ENCODE data around the gene GSG1L. TPM values are rescaled to one million over a fixed set of nuclear protein-coding genes. Genes with fewer than 3 reads are reported as not detected.

Gene GSG1L
- total RNA-seq, 2 experiments from 2014 or later, result not detected

DNA sequence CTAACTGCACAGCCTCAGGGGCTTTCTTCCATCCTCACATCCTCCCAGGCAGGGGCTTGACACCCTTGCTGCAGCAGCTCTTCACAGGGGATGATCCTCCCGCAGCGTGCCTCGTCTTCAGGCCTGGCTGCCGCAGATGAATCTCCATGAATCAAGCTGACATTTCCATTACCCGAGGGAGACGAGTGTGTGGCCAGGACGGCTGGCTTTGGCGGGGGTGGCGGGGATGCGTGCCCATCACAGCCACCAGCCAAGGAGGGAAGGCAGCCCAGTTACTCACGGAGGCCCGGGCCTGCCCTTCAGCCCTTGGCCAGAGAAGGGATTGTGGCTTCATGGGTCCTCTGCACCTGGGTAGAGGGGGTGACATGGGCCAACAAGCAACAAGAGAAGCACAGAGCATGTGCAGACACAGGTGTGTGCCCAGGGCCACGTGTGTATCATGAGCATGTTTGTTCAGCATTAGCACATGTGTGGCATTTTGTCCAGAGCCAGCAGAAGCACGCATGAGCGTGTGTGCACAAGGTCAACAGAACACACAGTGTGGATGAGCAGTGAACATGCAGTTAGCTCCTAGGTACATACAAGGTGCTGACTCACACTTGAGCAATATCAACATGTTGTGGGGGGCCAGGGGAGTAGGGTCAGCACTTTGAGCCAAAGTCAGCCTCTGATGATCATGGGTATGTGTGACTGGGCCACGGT is 277.1 kb downstream of the GSG1L start:
- CTCF ChIA-PET, result interaction anchor here (1.0 kb wide), 1 partner anchor 285 kb away, joined by 3 read pairs; no protein-coding TSS in a partner anchor

DNA sequence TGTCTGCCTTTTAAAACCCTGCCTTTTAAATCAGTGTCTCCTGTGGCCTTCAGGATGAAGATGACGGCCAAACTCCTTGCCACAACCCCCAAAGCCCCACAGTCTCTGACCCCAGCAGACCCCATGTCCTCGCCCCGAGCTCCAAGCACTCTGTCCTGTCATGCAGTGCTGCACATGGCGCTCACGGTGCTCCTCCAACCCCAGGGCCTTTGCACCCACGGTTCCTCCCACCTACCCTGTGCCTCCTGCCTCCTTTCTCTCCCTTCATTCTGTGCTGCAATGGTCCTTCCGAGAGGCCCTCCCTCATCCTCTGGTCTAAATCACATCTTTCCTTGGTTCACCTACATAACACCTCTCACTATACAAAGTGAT is 278.2 kb downstream of the GSG1L start:
- intact Hi-C loops (cut with micrococcal nuclease), result no loop called here
- TF ChIP-seq, protein P1, sequence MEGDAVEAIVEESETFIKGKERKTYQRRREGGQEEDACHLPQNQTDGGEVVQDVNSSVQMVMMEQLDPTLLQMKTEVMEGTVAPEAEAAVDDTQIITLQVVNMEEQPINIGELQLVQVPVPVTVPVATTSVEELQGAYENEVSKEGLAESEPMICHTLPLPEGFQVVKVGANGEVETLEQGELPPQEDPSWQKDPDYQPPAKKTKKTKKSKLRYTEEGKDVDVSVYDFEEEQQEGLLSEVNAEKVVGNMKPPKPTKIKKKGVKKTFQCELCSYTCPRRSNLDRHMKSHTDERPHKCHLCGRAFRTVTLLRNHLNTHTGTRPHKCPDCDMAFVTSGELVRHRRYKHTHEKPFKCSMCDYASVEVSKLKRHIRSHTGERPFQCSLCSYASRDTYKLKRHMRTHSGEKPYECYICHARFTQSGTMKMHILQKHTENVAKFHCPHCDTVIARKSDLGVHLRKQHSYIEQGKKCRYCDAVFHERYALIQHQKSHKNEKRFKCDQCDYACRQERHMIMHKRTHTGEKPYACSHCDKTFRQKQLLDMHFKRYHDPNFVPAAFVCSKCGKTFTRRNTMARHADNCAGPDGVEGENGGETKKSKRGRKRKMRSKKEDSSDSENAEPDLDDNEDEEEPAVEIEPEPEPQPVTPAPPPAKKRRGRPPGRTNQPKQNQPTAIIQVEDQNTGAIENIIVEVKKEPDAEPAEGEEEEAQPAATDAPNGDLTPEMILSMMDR (IDR thresholded peaks at IDR 0.05), result no peak
- Mint-ChIP-seq H3K36me3 (ENCODE audit: low read depth) (no peaks in the 10 kb centered on the region), H3K27ac (no peak overlapping the region), H3K9me3 (no peaks in the 10 kb centered on the region), H3K4me3 (no peak overlapping the region), H3K4me1 (ENCODE audit: low read depth) (no peaks in the 10 kb centered on the region), H3K27me3 (no peaks in the 10 kb centered on the region)
- ChIA-PET POLR2A (no interaction called here), CTCF (no interaction called here)
- DNase-seq (no peak), ATAC-seq (no peak)

More for the DNA sequence above, 277.1 kb downstream of the GSG1L start:
- TF ChIP-seq, protein P1 (IDR thresholded peaks at IDR 0.05), result no peak
- ATAC-seq (no peak), DNase-seq (no peak)
- intact Hi-C loops (cut with micrococcal nuclease), result no loop called here
- no peaks in the 10 kb centered on the region for H3K4me1 Mint-ChIP-seq (ENCODE audit: low read depth)
- POLR2A ChIA-PET, result no interaction called here
- no peak overlapping the region for H3K27ac Mint-ChIP-seq
- no peaks in the 10 kb centered on the region for H3K36me3 Mint-ChIP-seq (ENCODE audit: low read depth)
- H3K9me3 Mint-ChIP-seq, result no peaks in the 10 kb centered on the region
- H3K4me3 Mint-ChIP-seq, result no peak overlapping the region
- H3K27me3 Mint-ChIP-seq, result no peaks in the 10 kb centered on the region

DNA sequence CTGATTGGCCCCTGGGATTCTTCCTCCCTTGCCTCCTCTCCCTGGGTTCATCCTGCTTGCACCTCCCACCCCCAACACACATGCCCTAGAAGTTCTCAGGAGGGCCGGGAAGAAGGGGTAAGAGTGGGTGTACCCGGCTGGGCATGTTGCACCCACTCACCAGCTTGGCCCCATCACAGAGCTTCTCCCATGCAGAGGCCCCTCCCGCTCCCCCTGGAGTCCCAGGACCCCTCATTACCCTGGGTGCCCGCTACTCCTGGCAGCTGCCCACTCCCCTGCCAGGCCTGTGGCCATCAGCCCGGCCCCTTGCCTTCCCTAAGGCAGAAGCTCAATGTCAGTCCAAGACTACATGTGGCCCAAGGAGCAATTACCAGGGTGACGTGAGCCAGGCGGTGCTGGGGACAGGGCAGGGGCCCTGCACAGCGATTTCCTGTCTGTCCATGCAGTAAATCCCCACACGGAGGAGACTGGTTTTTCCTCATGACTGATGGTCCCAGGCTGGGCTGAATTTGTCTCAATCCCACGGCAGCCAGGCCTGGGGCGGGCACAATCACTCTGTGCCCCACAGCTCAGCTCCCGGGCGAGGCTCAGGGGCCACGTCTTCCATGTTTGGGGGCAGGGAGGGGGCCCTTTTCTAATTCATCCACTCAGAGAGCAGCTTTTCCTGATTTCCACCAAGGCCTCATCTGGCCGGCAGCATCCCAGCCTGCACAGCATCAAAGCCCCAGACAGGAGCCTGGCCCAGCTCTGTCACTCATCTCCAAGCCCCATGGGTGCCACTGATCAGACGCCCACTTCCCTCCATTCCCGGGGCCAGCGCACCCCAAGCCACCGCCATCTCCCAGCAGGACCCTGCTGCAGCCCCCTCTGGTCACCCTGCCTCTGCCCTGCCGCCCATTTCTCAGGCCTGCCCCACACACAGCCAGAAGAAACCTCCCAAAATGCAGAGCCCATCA is 278.9 kb downstream of the GSG1L start:
- ChIA-PET CTCF (no interaction called here), POLR2A (no interaction called here)
- intact Hi-C loops (cut with micrococcal nuclease), result no loop called here
- no peaks in the 10 kb centered on the region for H3K4me1 Mint-ChIP-seq (ENCODE audit: low read depth)
- no peaks in the 10 kb centered on the region for H3K9me3 Mint-ChIP-seq
- no peak overlapping the region for H3K27ac Mint-ChIP-seq
- no peaks in the 10 kb centered on the region for H3K27me3 Mint-ChIP-seq
- no peaks in the 10 kb centered on the region for H3K36me3 Mint-ChIP-seq (ENCODE audit: low read depth)
- no peak for ATAC-seq
- H3K4me3 Mint-ChIP-seq, result no peak overlapping the region
- TF ChIP-seq, protein P1 (IDR thresholded peaks at IDR 0.05), result no peak
- DNase-seq, result no peak

DNA sequence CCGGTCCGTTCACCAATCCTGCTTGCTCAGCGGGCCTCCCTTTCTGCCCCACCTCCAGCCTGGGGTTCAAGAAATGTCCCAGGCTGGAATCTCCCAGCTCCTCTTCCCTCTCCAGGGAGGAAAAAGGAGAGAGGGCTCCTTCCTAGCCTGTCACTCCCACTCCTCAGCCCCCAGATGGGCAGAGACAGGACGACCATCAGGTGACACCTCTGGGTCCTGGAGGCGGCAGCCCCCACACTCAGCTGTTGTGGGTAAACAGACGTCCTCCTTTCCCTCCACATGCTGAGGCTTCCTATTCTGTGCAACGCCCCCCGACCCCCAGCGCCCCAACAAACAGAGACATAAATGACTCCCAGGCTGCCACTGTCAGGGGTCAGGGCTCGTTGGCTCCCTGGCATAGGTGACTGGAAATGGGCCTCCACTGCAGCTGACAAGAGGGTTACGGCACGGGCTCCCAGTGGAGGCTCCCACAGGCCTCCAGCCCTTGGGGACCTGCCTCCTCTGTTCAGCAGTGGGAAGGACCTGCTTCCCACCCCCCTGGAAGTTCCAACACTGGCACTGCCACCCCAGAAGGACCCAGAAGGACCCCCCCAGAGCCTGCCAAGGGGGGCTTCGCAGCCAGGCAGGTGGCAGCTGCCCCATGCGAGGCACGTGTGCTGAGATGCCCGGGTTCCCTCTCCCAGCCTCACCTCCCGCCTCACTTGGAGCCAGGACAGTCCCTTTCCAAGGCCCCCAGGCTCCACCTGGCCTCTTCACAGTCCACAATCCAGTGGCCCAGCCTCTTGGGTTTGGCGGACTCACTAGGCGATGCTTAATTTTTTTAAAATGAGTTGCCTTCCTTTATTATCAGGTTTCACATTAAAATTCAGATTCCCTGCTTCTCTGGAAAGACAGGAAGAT is 281.3 kb downstream of the GSG1L start:
- CTCF ChIA-PET, result no interaction called here
- POLR2A ChIA-PET, result no interaction called here
- Mint-ChIP-seq H3K4me1 (ENCODE audit: low read depth) (no peaks in the 10 kb centered on the region), H3K4me3 (no peak overlapping the region), H3K36me3 (ENCODE audit: low read depth) (no peaks in the 10 kb centered on the region), H3K9me3 (no peaks in the 10 kb centered on the region), H3K27me3 (no peaks in the 10 kb centered on the region), H3K27ac (no peak overlapping the region)
- ATAC-seq (no peak), DNase-seq (no peak)
- TF ChIP-seq, protein P1 (IDR thresholded peaks at IDR 0.05), result no peak
- intact Hi-C loops (cut with micrococcal nuclease), result no loop called here

Data from activated CD8-positive, alpha-beta T cell treated with anti-CD3 and anti-CD28 coated beads for 36 hours (primary cell).